Transverse colon (tissue), 4 donors: ENCODE results near the gene SLC24A3. TPM values are rescaled to one million over a fixed set of nuclear protein-coding genes. Genes with fewer than 3 reads are reported as not detected.

ENCODE experiments used
- DNase-seq: peaks from one replicate; pipeline ENCODE4 v3.0.0-alpha.2; 2019
- H3K27ac ChIP-seq, 4 donors: fragments of 200-600 bp; sonication (generic); 2 replicates each; pipeline ENCODE4 v1.5.1; 2016 to 2018; ENCODE audit warnings: inconsistent platforms in 4 of 4
- H3K27me3 ChIP-seq: fragments of 200-600 bp; sonication (generic); 2 replicates; pipeline ENCODE4 v1.5.1; 2017; ENCODE audit warnings: inconsistent platforms
- H3K36me3 ChIP-seq, 4 donors: fragments of 200-600 bp; sonication (generic); 2 replicates each; pipeline ENCODE4 v1.5.1; 2017 to 2019; ENCODE audit warnings: inconsistent platforms in 4 of 4
- H3K4me1 ChIP-seq, 4 donors: fragments of 200-600 bp; sonication (generic); 2 replicates each; pipeline ENCODE4 v1.5.1; 2017 to 2020; ENCODE audit warnings: inconsistent platforms in 4 of 4
- H3K4me3 ChIP-seq, 4 donors: fragments of 200-600 bp; sonication (generic); 1 replicate in 1 of 4; 2 replicates in 3 of 4; pipeline versions ENCODE4 v1.5.1 to v1.6.1; 2017 to 2019; ENCODE audit warnings: inconsistent platforms in 4 of 4
- H3K9me3 ChIP-seq, 2 donors: fragments of 200-600 bp; sonication (generic); 2 replicates each; pipeline ENCODE4 v1.5.1; 2017 to 2019; ENCODE audit warnings: inconsistent platforms in 2 of 2
- CTCF ChIP-seq, 5 experiments: fragments of 200-600 bp in 3 of 5; fragments of 450-650 bp in 2 of 5; sonication (generic) in 3 of 5; IDR thresholded peaks; 1 replicate in 2 of 5; 2 replicates in 3 of 5; pipeline ENCODE4 v1.5.1; 2016 to 2017; ENCODE audit warnings: antibody characterized with exemption in 5 of 5, inconsistent platforms in 3 of 5, mild to moderate bottlenecking in 2 of 5, moderate library complexity in 1 of 5
- EP300 ChIP-seq: sonication (generic); formaldehyde crosslinking; IDR thresholded peaks from one replicate; pipeline ENCODE4 v1.6.1; 2017; ENCODE audit warnings: antibody characterized with exemption, low read depth
- POLR2A ChIP-seq: fragments of 450-650 bp; IDR thresholded peaks from one replicate; pipeline ENCODE4 v1.6.1; 2016; ENCODE audit warnings: antibody characterized with exemption, mild to moderate bottlenecking, moderate library complexity
- POLR2AphosphoS5 ChIP-seq, 3 donors: sonication (generic); formaldehyde crosslinking; IDR thresholded peaks; one replicate each; pipeline ENCODE4 v1.6.1; 2016; ENCODE audit warnings: antibody characterized with exemption in 3 of 3
- WGBS, 2 donors: methylation state at CpG; one replicate each; pipeline ENCODE4 v1.1.5; 2018; ENCODE audit warnings: low coverage in 1 of 2; 5-methylcytosine and 5-hydroxymethylcytosine counted together
- in situ Hi-C, 4 donors: fragments of 200-750 bp; cut with MboI; loops; one replicate each; pipeline versions ENCODE4 v1.15.0 to v1.15.1; 2017; ENCODE audit warnings: low sequenced_read_pairs in 3 of 4, low pct_ligation_motif_present in 1 of 4, low pct_unique_long_range_greater_than_20kb in 1 of 4
- intact Hi-C: fragments of 100-400 bp; cut with DNase I; formaldehyde crosslinking; loops from one replicate; pipeline ENCODE4 v1.15.1; 2023; ENCODE audit warnings: low total_unique reads
- total RNA-seq, 4 donors: library from RNA; depleted of rRNA; stranded (reverse); fragments of >200 nt; gene quantifications; one replicate each; pipeline ENCODE4 v1.1.0, GENCODE V29; 2016

The SLC24A3 gene
- total RNA-seq, 4 donors from 2014 or later = 4.4 to 6.7 (median 4.6) TPM

DNA sequence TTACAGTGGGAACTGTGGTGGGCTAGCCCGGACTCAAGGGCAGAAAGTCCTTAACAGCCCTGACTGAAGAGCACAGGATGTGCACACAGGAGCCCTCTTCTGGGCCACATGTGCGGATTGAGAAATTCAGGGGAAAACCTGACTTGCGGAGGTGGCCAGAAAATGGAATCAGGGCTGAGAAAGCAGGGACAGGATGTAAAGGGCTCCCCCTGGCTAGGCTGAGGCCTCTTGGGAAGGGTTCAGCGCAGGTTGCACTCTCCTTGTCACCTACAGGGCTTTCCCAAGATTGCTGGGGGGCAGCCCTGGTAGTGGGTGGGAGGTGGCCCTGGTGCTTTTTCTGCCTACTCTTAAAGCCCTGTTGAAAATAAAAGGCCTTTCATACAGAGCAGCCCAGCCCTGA lies 251.2 kb downstream of the SLC24A3 start:
- Histone ChIP-seq H3K4me1 (no peaks in the 10 kb centered on the region), H3K27me3 (no peaks in the 10 kb centered on the region), H3K27ac (no peak overlapping the region), H3K4me3 (no peak overlapping the region), H3K36me3 (no peaks in the 10 kb centered on the region), H3K9me3 (no peaks in the 10 kb centered on the region)
- TF ChIP-seq CTCF (IDR thresholded peaks at IDR 0.05) (no peak), POLR2AphosphoS5 (IDR thresholded peaks at IDR 0.05) (no peak)
- 89% methylated on average over 4 of the region's 4 CpGs; no CpG with 5 or more reads in 1 of the 2 donors for WGBS, 2 donors
- no peak for DNase-seq
- in situ Hi-C loops = no loop called here
- intact Hi-C loops = no loop called here

GRCh38 chr20:19465536-19465935 lies 253.1 kb downstream of the SLC24A3 start:
- Histone ChIP-seq H3K4me1 (no peaks in the 10 kb centered on the region), H3K4me3 (no peak overlapping the region), H3K27ac (no peak overlapping the region), H3K9me3 (no peaks in the 10 kb centered on the region), H3K27me3 (no peaks in the 10 kb centered on the region), H3K36me3 (no peaks in the 10 kb centered on the region)
- intact Hi-C loops (no loop called here), in situ Hi-C loops (no loop called here)
- TF ChIP-seq EP300 (no peak), POLR2A (no peak), CTCF (IDR thresholded peaks at IDR 0.05) (no peak), POLR2AphosphoS5 (IDR thresholded peaks at IDR 0.05) (no peak)
- WGBS, 2 donors = 70 to 72% methylated on average over 2 of the region's 2 CpGs
- no peak for DNase-seq

DNA sequence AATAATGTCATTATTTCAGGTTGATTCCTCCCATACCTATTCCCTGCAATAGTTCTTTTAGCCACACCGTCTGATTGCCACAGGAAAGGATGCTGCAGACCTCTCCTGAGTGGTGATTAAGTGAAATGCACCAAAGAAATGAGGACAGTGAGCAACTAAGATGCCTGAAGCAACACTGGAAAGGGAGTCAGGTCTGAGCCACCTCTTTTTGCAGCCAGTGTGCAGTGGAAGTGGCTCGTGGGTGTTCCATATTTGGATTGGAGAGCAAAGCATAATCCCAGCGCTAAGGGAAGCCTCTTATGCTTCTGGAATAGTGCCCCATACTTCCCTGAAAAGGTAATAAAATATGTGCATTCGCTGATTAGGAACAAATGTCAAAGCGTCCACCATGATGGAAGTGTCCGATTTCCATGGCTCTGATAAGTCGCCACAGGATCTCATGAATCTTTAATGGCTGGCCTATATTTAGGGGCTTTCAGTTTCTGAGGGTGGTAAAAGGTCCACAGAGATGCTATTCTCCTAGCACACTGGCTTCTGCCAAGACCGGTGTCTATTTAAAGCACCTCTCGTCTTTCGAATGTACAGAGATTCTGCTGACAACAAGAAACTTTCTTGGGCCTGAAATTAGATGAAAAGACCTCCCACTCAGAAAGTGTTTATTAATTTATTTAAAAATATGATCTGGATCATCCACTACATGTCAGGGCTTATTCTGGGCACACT lies 253.9 kb downstream of the SLC24A3 start:
- in situ Hi-C loops = no loop called here
- H3K36me3 ChIP-seq = no peaks in the 10 kb centered on the region
- DNase-seq = no peak

More for the DNA sequence above, 253.9 kb downstream of the SLC24A3 start:
- WGBS, 2 donors = 78 to 84% methylated on average over 10 of the region's 10 CpGs
- TF ChIP-seq POLR2AphosphoS5 (IDR thresholded peaks at IDR 0.05) (no peak), EP300 (no peak), CTCF (IDR thresholded peaks at IDR 0.05) (no peak), POLR2A (no peak)
- Histone ChIP-seq H3K27me3 (no peaks in the 10 kb centered on the region), H3K27ac (no peak overlapping the region), H3K4me1 (no peaks in the 10 kb centered on the region), H3K9me3 (no peaks in the 10 kb centered on the region), H3K4me3 (no peak overlapping the region)
- intact Hi-C loops = no loop called here
